Activated gamma-delta T cell treated with Interleukin-2 at 50 U/mL for 16 hours (primary cell): Measurements from ENCODE around the gene GLB1L2.

ENCODE experiments used
- DNase-seq: peaks from one replicate; pipeline ENCODE4 v3.0.0-alpha.2; 2020

GLB1L2 gene

DNA sequence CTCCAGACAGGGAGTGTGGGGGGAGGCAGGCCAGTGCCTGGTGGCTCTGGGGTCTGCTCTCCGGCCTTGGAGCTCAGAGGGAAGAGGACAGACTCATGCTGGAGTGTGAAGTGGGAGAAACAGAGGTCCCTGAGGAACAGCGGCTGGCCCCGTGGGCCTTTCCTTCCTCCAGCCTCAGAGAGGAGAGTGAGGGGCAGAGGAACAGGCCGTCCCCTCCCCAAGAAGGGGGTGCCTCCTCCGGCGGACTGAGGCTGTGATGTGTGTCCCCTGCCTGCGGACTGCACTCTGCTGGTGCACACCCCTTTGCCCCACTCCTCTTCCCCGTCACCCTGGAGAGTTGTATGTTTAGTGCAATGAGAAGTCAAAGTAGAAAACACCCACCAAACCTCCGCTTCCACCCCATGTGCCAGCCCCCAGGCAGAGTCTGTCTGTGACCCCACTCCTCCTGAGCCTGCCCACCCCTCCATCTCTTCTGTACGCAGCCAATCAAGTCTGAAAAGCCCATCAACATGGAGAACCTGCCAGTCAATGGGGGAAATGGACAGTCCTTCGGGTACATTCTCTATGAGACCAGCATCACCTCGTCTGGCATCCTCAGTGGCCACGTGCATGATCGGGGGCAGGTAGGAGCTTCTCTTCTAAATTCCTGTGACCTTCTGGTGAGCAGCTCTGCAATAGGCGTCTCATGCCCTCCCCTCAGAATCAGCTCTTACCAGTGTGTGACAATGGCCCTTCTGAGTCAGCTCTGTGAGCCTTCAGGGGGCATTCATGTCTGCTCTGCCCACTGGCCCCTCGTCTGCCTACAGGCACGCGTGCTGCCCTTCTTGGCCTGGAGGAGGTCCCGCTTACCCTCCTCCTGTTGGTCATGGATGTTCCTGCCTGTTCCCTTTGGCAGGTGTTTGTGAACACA lies 39.0 kb downstream of the GLB1L2 start:
- no peak for DNase-seq

DNA sequence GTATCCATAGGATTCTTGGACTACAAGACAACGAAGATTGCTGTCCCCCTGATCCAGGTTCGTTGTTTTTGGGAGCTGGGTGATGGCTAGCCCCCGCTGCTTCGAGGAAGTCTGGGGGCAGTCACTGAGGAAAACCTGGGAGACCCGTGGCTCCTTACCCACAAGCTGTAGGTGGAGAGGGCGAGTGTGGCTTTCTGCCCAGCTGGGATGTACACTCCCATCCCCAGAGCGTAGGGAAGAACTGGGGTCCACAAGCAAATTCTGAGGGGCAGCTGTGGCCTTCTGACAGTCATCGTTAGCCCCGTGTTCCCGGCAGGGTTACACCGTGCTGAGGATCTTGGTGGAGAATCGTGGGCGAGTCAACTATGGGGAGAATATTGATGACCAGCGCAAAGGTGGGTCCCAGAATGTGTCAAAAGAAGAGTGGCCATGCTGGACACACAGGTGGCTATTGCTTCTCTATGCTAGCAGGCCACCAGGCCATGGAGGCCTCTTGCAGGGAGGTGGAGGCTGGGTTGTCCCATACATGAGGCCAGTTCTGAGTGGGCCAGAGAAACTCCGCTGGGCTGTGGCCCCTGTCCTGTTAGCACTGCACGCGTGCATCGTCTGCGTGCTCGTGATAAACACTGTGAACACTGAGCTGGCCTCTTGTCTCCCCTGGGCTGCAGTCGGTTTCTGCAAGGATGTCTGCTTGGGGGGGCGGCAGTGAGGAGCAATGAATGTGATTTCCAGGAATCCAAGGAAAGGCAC lies 39.8 kb downstream of the GLB1L2 start:
- DNase-seq: no peak

DNA sequence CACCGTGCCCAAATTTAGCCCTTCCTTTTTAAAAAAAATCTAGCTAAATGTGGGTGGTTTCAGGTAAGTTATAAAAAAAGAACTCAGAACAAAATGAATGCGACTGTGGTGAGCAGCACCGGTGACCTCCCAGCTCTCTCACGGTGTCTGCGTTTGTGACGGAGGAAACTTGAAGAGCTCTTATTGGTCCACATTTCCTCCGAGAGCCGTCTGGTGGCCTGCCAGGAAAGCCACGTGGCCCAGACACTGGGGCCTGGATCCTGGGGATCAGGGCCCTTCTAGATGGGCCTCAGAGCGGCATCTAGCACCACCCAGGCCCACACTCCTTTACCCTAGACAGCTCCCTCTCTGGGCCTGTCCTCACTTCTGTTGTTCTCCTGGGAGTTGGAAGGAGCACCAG lies 40.7 kb downstream of the GLB1L2 start:
- DNase-seq: no peak

DNA sequence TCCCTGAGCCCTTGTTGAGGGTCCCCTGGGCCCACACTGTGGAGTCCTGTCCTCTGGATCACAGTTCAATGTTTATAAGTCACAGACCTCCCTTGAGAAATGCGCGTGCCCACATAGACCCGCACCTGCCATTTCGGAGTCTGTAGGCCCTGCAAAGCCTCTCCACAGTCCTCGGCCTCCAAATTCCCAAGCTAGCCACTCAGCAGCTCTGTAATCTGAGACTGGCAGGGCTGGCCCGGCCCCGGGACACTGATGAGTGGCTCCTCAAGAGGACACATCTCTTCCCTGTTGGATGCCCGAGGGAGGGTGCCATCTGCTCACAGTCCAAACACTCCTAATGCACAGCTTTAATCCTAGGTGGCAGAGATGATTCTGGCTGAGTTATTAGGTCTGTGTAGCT lies 41.2 kb downstream of the GLB1L2 start:
- DNase-seq: no peak

DNA sequence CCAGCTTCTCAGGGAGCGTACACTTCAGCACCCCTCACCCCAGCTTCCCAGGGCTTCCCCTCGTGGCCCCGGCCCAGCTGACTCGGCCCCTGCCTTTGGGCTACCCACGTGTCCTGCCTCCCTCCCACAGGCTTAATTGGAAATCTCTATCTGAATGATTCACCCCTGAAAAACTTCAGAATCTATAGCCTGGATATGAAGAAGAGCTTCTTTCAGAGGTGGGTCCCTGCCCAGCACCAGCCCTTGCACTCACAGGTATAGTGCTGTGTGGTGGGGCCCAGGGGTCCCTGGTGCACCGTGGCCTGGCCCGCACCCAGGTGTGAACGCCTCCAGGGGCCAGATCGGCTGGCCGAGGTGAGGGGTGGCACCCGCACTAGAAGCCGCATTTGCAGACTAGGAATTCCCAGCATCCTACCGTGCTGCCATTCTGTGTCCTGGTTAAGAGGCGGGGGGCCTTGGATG lies 41.8 kb downstream of the GLB1L2 start:
- DNase-seq: no peak

DNA sequence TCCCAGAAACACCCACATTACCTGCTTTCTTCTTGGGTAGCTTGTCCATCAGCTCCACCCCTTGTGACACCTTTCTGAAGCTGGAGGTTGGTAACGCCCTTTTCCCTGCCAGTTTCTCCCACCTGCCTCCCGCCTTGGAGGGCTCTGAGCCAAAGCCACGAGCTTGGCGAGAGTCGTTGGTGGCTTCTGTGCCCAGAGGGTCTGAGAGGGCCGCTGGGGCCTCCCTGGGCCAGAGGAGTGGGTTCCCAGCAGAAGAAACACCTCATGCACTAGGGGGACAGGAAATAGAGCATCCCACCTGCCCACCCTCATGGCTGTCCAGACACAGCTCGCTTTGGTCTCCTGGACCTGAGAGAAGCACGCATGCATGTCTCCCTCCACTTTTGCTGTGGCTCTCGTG lies 42.4 kb downstream of the GLB1L2 start:
- no peak for DNase-seq

DNA sequence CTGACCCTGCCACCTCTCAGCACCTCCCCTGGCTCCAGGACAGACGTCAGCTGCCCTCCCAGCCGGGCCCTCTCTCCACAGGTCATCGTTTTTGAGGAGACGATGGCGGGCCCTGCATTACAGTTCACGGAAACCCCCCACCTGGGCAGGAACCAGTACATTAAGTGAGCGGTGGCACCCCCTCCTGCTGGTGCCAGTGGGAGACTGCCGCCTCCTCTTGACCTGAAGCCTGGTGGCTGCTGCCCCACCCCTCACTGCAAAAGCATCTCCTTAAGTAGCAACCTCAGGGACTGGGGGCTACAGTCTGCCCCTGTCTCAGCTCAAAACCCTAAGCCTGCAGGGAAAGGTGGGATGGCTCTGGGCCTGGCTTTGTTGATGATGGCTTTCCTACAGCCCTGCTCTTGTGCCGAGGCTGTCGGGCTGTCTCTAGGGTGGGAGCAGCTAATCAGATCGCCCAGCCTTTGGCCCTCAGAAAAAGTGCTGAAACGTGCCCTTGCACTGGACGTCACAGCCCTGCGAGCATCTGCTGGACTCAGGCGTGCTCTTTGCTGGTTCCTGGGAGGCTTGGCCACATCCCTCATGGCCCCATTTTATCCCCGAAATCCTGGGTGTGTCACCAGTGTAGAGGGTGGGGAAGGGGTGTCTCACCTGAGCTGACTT lies 43.2 kb downstream of the GLB1L2 start:
- no peak for DNase-seq

DNA sequence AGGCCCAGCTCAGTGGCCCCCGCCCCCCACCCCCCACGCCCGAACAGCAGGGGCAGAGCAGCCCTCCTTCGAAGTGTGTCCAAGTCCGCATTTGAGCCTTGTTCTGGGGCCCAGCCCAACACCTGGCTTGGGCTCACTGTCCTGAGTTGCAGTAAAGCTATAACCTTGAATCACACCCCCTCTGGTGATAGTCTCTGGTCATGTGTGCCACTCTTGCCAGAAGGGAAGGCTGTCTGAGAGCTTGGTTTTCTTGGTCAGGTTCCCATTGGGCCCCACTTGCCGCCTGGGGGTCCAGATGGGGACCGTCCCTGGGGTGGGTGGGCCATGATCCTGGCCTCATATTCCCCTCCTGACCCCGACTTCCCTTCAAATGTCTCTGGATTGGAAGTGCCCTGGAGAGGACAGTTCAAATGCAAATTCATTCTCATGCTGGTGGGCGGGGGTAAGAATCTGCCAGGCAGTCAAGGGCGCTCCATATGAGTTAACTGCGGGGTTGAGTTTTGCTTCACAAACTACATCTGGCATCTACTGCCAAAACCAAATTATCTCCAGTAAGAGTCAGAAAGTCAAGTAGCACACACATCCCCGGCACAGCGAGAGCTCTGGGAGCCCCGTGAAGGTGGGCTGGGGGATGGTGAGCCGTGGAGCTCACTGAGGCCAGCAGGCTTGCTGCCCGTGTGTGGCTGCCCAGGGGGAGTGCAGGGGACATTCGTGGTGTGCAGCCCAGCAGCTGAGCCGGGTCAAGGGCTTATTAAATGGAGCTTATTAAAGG lies 44.5 kb downstream of the GLB1L2 start:
- no peak for DNase-seq

DNA sequence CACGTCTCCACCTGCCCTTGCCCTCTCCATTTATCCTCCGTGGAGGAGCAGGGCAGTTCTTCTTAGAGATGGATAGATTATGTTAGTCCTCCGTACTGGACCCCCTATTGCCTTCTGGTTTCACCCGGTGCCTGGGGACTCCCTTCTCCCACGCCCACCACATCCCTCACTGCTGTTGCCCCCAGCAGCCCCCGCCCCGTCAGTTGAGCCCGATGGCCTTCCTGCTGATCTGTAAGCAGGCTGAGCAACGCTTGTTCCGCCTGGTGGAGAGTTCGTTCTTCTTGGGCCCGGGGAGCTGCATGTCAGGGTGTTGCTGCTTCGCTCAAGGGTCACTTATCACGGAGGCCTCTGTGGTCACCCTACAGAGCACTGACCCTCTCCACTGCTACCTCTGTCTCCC lies 46.1 kb downstream of the GLB1L2 start:
- no peak for DNase-seq

DNA sequence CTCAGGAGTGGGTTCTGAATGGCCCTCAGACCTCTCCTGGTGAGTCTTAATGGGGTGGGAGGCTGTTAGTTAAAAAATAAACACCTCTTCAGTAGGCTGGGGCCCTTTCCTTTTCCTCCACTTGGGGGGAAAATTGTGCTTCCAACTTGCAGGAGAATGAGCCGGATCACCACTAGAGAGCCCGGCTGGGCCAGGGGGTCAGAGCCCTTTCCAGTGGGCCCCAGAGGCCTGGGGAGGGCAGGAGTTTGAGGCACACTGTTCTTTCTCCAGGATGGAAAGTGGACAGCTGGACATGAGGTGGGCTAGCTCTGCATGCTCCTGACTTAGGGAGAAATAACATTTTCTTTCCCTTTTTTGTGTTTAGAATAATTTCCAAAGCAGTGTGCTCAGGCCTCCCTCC lies 47.5 kb downstream of the GLB1L2 start:
- DNase-seq: no peak

DNA sequence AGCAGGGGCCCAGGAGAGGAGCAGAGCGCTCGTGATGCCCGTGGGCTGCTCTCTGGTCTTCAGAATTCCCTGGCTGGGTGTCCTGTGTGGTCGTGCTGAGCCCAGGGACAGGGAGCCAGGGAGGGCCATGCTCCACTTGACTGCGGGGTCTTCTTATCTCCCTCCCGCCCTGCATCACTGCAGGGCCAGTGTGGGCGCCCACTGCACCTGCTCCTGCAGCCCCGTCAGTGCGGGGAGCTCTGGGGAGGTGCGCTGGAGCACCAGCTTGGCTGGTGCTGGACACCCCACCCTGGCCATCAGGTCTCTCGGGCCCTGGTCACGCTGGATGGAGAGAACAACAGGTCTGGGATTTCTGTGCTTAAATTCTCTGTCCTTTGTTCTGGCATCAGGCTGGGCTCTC lies 48.4 kb downstream of the GLB1L2 start:
- no peak for DNase-seq

DNA sequence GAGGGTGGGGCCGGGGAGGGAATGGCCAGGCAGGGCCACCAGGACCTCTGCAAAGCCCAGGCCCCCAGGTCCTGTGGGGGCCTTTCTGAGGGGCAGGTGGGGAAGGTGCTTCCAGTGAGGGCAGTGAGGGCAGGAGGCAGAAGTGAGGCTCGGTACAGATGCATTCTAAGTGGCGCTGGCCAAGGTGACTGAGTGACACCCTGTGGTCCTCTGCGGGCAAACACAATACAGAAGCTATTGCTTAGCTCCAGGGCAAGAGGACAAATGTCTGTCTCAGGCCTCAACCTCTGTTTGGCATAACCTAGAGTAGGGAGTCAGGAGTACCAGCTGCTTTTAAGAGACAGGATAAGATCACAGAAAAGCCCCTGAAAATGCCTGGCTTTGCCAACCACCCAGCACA lies 49.0 kb downstream of the GLB1L2 start:
- no peak for DNase-seq

DNA sequence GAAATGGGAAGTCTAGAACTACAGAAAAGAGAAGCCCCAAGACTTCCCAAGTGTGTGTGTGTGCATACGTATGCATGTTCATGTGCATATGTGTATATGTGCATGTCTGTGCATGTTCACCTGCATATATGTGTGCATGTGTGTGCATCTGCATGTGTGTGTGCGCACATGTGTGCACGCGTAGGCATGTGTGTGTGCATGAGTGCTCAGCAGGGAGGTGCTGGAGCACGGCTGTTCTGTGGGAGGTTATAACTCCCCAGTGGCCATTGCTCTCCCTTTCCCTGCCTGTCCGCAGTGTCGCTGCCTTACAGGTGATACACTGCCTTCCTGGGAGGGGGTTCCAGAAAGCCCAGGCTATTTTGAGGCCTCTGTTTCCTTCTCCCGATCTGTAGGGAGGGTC lies 50.5 kb downstream of the GLB1L2 start:
- DNase-seq: no peak

DNA sequence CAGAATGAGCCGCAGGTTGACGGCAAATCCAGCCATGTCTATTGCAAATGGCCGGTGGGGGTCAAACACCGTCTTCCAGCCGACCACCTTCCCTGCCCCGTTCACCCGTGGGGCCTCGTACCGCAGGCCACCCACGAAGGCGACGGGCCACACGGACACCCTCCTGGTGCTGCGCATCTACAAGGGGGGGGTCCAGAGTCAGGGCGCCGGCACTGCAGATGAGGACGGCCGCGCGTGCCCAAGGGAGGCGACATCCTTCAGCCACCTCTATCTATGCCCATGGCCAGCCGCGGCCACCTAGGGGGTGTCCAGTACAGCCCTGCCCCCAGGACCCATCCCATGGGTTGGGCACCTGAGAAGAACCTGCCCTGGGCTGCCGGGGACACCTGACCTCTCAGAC lies 51.0 kb downstream of the GLB1L2 start:
- DNase-seq: no peak

DNA sequence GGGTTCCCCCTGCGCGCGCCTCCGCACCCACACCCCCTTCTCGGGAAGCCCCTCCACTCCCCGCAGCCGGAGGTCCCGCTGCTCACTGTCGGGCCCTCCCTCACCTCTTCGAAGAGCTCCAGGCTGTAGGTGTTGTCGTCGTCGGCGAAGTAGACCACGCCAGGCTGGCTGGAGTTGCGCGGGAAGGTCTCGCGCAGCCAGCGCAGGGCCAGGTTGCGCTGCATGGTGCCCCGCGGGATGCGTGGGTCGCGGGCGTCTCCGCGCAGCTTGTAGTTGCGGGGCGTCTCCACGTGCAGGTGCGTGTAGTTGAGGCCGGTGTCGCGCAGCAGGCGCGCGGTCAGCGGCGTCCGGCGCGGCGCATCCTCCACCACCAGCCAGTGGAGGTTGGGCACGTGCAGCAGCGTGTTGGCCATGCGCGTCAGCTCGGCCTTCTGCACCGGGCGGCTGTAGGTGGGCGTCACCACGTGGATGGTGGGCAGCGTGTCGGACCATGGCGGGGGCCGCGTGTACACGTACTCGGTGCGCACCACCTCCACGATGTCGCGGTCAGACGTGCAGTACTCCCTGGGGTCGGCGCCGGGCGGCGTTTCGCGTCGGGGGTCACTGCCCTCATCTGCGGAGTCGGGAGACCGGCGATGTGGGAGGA lies 51.9 kb downstream of the GLB1L2 start:
- DNase-seq: no peak

DNA sequence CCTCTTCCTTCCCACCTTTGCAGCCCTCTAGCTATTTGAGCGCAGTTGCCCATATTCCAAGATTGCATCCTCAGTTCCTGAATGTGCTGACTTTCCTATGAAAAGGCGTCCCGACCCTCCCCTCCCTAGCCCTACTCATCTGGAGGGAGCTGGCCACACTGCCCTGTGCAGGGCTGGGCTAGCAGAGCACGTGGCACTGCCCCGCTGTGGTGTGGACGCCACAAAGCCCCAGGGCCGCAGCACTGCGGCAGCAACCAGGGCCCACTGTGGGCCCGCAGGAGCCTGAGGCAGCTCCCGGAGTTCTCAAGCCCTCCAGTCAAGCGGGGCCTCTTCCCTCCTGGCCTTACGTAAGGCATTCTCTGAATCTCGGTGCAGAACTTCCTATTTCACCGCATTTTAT lies 52.6 kb downstream of the GLB1L2 start:
- DNase-seq: no peak

DNA sequence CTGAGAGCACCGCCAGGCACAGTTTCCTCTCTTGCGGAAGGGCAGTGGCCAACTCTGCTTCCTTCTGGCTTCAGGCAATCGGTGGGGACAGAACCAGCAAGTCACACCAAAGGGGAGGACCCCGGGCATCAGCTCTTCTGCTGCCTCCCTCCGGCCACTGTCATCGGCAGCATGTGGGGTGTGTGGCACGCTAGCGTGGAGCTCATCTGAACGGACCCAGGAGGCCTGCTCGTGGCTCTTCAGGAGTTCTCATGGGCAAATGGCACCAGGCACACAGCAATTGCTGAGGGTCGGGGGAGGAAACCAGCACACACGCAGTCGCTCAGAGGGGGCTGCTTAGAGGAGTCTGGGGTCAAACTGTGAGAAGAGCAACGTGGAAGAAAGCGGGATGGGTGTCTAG lies 53.4 kb downstream of the GLB1L2 start:
- no peak for DNase-seq

DNA sequence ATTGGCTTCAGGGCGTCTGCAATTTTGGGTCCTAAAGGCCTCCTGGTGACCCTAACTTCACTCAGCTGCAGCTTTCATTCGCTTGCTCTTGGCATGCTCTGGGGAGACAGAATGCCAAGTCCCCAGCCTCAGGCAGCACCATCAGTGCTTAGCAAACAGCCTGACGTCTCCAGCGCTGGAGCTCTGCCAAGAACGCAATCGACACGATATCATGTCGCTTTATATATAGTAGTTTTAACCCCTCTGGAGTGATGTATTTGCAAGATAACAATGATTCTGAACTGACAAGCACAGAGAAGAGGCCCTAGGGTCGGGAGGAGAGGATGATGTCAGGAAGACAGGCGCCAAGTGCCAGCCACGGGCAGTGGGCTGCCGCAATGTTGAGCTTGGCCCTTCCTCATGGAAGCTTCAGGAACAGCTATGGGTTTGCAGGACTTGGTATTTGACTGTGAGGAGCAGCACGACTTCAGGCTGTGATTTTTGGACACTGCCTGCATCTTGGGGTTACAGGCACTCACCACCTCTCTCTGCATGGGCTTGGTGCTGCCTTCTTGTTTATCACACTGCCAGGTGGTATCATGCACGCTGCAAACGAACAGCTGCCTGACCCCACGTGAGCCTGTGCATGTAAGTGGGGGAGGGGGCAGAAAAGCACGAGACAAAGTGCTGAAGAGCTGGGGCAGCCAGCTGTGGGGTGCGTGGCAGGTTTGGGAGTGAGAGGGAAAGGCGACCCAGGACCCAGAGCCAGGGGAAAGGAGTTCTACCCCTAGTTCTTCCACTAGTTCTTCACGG lies 54.2 kb downstream of the GLB1L2 start:
- no peak for DNase-seq

DNA sequence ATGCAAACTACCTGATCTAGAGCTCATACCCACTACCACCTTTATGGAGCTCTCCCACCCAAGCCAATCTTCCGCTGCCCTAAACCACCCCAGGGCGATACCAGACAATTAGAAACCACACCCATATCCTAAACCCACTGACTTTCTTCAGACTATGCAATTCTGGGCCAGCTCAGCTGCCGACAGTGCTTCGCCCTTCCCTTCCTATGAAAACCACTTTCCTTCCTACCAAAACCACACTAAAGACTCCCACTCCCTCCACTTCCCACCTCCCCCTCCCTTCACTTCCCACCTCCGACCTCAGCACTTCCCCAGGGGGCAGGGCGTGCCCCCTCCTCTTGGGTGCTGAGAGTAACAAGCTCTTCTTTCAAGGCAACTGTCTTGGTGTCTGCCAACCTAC lies 55.2 kb downstream of the GLB1L2 start:
- DNase-seq: no peak

DNA sequence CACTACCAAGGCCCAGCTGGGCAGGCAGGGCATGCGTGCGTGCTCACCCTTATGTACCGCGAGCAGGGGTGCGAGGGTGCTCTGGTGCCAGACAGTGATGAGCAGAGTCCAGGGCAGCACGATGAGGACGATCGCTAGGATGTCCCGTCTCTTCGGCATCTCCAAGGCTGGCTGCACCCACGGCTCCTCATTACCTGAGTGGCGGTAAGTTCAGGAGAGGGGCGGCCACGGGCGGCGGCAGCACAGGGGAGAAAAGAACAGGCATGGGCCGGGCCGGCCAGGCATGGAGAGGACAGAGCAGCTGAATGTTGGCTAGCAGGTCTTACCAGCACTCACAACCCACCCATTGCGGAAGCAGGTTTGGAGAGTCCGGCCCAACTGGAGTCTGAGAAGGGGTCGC lies 55.7 kb downstream of the GLB1L2 start:
- no peak for DNase-seq

DNA sequence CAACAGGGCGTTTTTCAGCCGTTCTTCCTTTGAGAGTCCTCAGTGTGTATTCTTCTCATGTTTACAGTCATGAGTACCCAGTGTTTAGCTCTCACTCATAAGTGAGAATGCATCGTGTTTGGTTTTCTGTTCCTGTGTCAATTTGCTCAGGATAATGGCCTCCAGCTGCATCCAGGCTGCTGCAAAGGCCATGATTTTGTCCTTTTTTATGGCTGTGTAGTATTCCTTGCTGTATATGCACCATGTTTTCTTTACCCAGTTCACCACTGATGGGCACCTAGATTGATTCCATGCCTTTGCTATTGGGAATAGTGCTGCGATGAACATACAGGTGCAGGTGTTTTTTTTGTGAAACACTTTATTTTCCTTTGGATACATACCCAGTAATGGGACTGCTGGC lies 56.8 kb downstream of the GLB1L2 start:
- DNase-seq: no peak
